T-helper 2 cell treated with Interferon-gamma antibody and Interleukin-4, amounts not matched to agents 5 μg/mL and 100 μg/mL, for 36 hours (primary cell): ENCODE measurements around the gene GDPD1.
"Not testable (repeated sequence)": the region's sequence is repeated elsewhere in the genome, so short reads cannot be mapped to it uniquely, and the experiment has no call there.

Experiments
- DNase-seq: peaks from one replicate; pipeline ENCODE4 v3.0.0; 2021; ENCODE audit warnings: low spot score
- H3K27ac Mint-ChIP-seq: one replicate; pipeline ENCODE4 v1.8.0; 2021; ENCODE audit warnings: mild to moderate bottlenecking, mixed read lengths
- H3K27me3 Mint-ChIP-seq: one replicate; pipeline ENCODE4 v1.8.0; 2021; ENCODE audit warnings: low read depth, mixed read lengths
- H3K36me3 Mint-ChIP-seq: one replicate; pipeline ENCODE4 v1.8.0; 2021; ENCODE audit warnings: low read depth, mixed read lengths
- H3K4me1 Mint-ChIP-seq: one replicate; pipeline ENCODE4 v1.8.0; 2021; ENCODE audit warnings: low read depth, mixed read lengths
- H3K4me3 Mint-ChIP-seq: one replicate; pipeline ENCODE4 v1.8.0; 2022; ENCODE audit warnings: mild to moderate bottlenecking, moderate library complexity, mixed read lengths
- H3K9me3 Mint-ChIP-seq: one replicate; pipeline ENCODE4 v1.8.0; 2021; ENCODE audit warnings: mixed read lengths

The GDPD1 gene

GRCh38 chr17:59311051-59311468 lies 90.7 kb downstream of the GDPD1 start:
- peak; percentile 44 for DNase-seq
- Mint-ChIP-seq H3K4me3 (no peak overlapping the region), H3K27me3 (no peaks in the 10 kb centered on the region), H3K4me1 (peaks cover 7% of the 10 kb centered on the region), H3K27ac (no peak overlapping the region), H3K9me3 (no peaks in the 10 kb centered on the region), H3K36me3 (no peaks in the 10 kb centered on the region)

DNA sequence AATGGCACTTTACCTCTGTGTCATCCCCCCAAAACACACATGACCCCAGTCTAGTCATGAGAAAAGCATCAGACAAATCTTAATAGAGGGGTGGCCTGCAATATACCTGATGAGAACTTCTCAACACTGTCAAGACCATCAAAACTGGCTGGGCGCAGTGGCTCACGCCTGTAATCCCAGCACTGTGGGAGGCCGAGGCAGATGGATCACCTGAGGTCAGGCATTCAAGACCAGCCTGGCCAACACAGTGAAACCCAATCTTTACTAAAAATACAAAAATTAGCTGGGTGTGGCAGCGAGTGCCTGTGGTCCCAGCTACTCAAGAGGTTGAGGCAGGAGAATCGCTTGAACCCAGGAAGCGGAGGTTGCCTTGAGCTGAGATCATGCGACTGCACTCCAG lies 91.2 kb downstream of the GDPD1 start:
- not testable (repeated sequence) for H3K9me3 Mint-ChIP-seq, H3K27ac Mint-ChIP-seq, DNase-seq, H3K27me3 Mint-ChIP-seq, H3K4me3 Mint-ChIP-seq, H3K4me1 Mint-ChIP-seq, H3K36me3 Mint-ChIP-seq

GRCh38 chr17:59315866-59316265 lies 95.6 kb downstream of the GDPD1 start:
- Mint-ChIP-seq H3K27ac (no peak overlapping the region), H3K4me1 (peaks cover 5% of the 10 kb centered on the region), H3K36me3 (no peaks in the 10 kb centered on the region)

More at GRCh38 chr17:59315866-59316265, 95.6 kb downstream of the GDPD1 start:
- H3K9me3 Mint-ChIP-seq: no peaks in the 10 kb centered on the region
- no peaks in the 10 kb centered on the region for H3K27me3 Mint-ChIP-seq
- no peak overlapping the region for H3K4me3 Mint-ChIP-seq
- no peak for DNase-seq
